CD4-positive, alpha-beta T cell treated with Interleukin-15 for 1 hour (primary cell): ENCODE results near the gene YIPF3.
A peak's percentile ranks its signal among the peaks of the same experiment; 100 is the strongest.
"Not testable (repeated sequence)": the region's sequence is repeated elsewhere in the genome, so short reads cannot be mapped to it uniquely, and the experiment has no call there.

ENCODE experiments used
- DNase-seq: peaks from one replicate; pipeline ENCODE4 v3.0.0-alpha.2; 2020

Gene YIPF3

DNA sequence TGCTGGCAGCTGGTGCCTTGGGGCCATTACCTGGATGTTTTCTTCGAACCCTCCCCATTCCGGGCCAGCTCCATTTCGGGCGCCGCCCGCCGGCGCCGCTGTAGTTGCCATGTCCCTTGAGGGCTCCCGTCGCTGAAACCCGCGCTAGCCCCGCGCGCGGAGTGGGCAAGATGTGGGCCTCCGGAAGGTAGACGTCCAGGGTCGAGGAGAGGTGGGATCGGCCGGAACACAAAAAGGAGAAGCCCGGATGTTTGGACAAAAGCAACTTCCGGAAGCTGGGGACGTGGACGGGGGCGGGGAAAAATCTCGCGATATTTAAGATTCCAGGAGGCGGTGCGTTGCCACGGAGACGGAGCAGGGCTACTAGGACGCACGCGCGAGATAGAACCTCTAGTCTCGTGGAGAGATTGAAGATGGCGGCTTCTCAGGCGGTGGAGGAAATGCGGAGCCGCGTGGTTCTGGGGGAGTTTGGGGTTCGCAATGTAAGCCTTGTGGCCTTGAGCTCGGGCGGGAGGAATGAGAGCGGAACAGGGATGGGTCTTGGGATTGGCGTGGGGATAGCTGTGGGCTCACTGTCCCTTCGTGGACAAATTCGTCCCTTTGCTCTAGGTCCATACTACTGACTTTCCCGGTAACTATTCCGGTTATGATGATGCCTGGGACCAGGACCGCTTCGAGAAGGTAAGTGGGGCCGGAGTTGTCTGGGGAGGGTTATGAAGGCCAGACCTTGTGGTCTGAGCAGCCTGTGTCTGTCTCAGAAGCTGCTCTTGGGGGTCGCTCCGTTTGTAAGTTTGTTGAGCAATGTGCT lies at the start of gene YIPF3, which contains the start of gene POLR1C:
Gene YIPF3, minus strand, starts transcription at position 230 of the 808 bp plus-strand sequence. Its CDS starts 119 bp downstream, at position 111.
Gene POLR1C, plus strand, starts transcription at position 393 of the 808 bp plus-strand sequence. Its CDS starts 21 bp downstream, at position 414.
- peak; percentile 97 for DNase-seq

GRCh38 chr6:43559328-43559727 lies 42.6 kb upstream of the YIPF3 start:
- DNase-seq = no peak

DNA sequence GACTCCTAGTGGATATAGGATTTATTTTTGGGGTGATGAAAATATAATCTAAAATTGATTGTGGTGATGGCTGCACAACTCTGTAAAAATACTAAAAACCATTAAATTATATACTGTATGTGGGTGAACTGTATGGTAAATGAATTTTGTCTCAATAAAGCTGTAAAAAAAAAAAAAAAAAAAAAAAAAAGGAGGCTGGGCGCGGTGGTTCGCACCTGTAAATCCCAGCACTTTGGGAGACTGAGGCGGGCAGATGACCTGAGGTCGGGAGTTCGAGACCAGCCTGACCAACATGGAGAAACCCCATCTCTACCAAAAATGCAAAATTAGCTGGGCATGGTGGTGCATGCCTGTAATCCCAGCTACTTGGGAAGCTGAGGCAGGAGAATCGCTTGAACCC lies 40.9 kb upstream of the YIPF3 start:
- not testable (repeated sequence) for DNase-seq

- DNase-seq = no peak
Measured at GRCh38 chr6:43547222-43547621, 30.5 kb upstream of the YIPF3 start.

DNA sequence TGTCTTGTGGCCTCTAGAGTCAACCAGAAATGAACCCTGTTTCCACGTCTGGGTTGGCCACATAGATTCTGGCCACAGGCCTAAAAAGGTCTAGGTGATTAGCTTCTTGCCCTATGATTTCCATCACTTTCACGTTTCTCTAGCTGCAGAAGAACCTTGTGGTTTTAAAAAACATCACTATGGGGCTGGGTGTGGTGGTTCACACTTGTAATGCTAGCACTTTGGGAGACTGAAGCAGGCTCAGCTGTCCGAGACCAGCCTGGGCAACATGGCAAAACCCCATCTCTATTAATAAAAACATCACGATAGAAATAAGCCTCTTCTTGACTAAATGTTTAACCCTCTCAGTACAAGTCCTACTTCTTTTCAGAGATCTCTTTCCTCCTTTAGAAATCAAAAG lies 27.7 kb upstream of the YIPF3 start:
- no peak for DNase-seq

DNA sequence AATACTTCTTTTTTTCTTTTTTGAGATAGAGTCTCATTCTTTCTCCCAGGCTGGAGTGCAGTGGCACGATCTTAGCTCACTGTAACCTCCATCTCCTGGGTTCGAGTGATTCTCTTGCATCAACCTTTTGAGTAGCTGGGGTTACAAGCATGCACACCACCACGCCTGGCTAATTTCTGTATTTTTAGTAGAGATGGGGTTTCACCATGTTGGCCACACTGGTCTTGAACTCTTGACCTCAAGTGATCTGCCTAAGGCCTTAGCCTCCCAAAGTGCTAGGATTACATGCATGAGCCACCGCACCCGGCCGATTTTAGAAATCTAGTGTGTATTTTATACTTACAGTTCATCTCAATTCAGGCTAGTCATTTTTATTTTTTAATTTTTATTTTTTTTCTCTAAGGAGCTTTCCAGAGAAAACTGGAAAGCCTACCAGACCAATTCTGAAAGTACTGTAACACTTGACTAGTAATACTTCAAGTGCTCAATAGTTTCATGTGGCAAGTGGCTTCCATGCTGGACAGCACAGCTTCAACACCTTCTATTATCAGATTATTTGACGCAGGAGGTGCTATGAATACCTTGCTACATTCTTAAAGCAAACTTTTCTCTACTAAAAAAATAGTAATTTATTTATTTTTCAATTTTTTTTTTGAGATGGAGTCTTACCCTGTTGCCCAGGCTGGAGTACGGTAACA lies 25.2 kb upstream of the YIPF3 start:
- DNase-seq = no peak

DNA sequence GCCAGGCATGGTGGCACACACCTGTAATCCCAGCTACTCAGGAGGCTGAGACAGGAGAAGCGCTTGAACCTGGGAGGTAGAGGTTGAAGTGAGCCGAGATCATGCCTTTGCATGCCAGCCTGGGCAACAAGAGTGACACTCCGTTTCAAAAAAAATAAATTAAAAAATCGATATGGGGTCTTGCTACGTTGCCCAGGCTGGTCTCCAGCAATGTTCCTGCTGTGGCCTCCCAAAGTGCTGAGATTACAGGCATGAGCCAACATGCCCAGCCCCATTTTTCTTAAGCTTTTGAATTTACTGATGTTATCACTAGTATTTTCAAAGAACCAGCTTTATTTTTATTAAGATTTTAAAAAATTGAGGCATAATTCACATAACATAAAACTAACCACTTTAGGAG lies 23.8 kb upstream of the YIPF3 start:
- no peak for DNase-seq

DNA sequence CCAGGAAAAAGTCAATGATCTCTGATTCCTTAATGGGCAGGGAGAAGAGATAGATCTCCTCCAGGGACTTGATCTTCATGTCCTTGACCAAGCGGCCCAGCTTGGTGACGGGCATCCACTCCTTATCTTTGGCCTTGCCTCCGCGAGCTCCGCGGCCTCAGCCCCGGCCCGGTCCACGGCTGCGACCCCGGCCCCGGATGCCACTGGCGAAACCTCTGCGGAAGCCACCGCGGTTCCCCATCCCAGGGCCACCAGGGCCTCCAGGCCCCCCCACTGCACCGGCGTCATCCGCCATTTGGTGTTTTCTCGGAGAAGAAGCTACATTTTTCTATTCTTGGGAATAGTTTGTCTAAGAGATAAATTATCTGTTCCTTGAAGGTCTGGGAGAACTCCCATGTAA lies 22.7 kb upstream of the YIPF3 start:
- not testable (repeated sequence) for DNase-seq

GRCh38 chr6:43538986-43539385 lies 22.3 kb upstream of the YIPF3 start:
- DNase-seq = not testable (repeated sequence)

GRCh38 chr6:43532201-43532600 lies 15.5 kb upstream of the YIPF3 start:
- no peak for DNase-seq

GRCh38 chr6:43524483-43524961 lies 7.8 kb upstream of the YIPF3 start:
- DNase-seq = no peak

GRCh38 chr6:43523284-43523683 lies 6.6 kb upstream of the YIPF3 start:
- no peak for DNase-seq

GRCh38 chr6:43522547-43523261 lies 6.0 kb upstream of the YIPF3 start:
- no peak for DNase-seq

DNA sequence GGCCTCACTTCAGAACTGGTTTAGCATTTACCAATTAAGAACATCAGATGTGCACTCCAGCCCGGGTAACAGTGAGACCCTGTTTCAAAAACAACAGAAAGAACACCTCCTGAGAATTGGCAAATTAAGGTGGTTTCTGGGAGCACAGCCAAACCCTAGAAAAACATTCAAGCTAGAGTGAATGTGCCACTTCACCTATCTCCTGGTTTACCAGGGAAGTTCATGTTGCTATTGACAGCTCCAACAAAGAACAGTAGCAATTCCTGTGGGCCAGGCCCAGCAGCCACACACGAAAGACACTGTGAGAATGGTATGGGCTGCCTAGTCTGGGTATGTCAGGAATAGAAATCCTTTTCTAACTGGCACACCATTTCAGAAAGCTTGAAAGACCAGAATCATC lies 5.1 kb upstream of the YIPF3 start:
- no peak for DNase-seq

GRCh38 chr6:43520097-43520496 lies 3.4 kb upstream of the YIPF3 start:
- DNase-seq = no peak

DNA sequence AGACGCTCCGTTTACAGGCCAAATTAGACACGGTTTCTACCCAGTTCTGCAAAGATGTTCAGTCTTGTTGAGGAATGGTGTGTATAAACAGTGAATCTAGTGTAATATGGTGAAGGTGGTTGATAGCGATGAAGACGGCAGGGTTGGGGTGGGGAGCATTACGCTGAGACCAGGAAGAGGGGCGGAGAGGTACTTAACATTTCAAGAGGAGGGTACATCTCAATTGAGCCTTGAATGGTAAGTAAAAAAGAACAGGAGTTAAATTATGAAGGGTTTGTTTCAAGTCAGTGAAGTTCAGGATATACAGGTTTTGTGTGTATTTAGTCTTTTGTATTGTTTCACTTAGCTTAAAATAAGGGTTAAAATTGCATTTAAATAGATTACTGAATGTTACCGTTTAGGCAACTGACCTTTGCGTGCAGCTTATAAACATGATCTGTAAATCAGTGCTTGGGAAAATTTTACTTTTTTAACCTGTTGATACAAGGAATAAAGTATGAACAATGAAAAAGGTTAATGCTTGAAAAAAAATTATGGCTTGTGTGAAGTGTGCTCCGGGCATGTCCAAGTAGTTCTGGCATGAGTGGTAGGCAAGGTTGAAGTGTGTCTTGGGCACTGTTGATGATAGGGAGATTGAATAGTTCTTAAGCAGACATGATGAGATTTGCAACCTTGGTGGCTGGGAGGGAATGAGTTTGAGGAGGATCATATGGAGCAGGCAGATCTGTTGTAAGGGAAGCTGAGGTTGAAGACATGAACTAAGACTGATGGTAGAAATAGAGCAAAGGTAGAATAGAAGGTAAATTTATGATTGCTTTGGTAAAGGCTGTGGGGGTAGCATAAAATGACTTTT lies 1.0 kb upstream of the YIPF3 start:
- DNase-seq = no peak

DNA sequence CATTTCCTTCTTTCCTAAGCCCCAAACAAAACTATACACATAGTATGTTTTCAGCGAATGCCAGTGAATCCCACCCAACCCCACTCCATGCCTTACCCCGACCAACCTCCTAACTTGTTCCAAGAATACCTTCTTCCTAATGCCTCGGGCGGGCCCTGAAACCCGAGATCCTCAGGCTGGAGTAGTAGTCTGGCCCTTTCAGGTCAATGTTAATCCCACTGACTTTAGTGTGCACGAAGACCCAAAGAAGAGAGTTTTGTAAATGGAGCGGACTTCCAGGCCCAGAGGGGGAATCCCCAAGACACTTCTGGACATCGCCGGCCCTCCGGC lies 394 bp downstream of the YIPF3 start:
- DNase-seq = no peak

DNA sequence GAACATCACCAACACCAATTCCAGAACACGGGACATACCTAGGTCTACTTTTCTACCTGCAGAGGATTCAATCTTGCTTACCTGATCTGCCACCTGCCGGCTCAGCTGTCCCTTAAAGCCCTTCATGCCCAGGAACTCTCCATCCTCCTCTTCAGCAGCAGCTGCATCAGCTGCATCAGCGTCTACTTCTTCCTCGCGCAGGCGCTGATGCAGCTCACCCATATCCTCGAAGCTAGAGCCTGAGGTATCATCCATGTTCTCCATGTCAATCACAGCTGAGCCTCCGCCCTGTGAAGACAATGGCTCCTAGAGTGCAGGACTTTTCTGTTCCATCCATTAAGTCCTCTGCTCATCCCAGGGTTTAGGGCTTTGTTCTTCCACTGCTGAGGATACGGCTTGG lies 918 bp downstream of the YIPF3 start:
- no peak for DNase-seq

GRCh38 chr6:43511824-43512415 lies 4.8 kb downstream of the YIPF3 start:
- DNase-seq = no peak

GRCh38 chr6:43510827-43511163 lies 5.9 kb downstream of the YIPF3 start:
- DNase-seq = no peak

DNA sequence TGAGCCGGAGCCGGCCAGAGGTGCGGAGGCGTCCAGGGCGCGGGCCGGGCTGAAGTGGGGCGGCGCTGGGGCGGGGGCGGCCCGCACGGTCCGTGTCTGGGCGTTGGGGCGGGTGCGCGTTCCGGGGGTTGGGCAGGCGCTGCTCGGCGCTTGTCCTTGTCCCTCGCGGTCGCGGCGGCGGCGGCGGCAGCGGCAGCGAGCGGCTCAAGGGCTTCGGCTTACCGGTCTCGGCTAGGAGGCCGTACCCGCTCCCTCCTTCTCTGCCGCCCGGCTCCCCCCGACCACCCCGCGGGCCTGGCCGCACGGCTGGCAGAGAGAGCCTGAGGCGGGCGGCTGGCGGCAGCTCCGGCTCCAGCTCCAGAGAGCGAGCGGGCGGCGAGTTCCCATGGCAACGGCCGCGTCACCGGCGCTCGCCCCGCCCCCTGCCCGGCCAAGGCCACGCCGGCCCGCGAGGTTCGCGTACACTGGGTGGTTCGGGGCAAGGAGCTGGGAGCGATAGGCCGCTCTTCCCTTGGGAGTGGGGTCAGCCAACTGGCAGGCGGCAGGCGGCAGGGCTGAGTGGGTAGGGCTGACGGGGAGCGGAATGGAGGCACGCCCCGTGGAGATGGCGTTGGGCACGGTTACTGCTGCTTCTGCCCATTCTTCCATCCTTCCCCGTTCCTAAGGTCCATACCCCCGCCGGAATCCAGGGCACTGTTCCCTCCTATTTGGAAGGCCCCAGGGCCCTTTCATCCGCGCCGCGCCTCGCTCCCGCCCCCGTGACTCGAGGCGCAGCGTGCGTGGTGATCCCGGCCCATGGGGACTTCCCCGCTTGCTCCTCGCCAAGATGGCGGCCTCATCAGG lies 6.5 kb downstream of the YIPF3 start, which contains the start of gene LRRC73:
Gene LRRC73, minus strand, starts transcription at position 363 of the 843 bp plus-strand sequence. CDS start 561 bp downstream, outside the sequence.
- DNase-seq = peak; percentile 84
